AG04450 (cell line): ENCODE measurements around the gene SCGB1A1. TPM values are rescaled to one million over a fixed set of nuclear protein-coding genes. Genes with fewer than 3 reads are reported as not detected.
"Not testable (repeated sequence)": the region's sequence is repeated elsewhere in the genome, so short reads cannot be mapped to it uniquely, and the experiment has no call there.

Experiments
- CTCF ChIA-PET: fragments of 300-600, 350-600 bp; formaldehyde crosslinking; extraction: SDS; loops from one replicate; lab custom pipeline; 2022; ENCODE audit warnings: antibody characterized with exemption, inconsistent platforms; lab: Charles Lee
- POLR2A ChIA-PET: fragments of 350-600 bp; formaldehyde crosslinking; extraction: SDS; loops from one replicate; lab custom pipeline; 2021; ENCODE audit warnings: antibody characterized with exemption, inconsistent platforms; lab: Yijun Ruan, JAX
- DNase-seq: peaks from one replicate; pipeline ENCODE4 v3.0.0-alpha.2; 2011; ENCODE audit warnings: low read depth, low spot score
- H3K27ac ChIP-seq: one replicate; pipeline ENCODE4 v1.5.1; 2012; ENCODE audit warnings: low read depth, low read length, control low read depth
- H3K27me3 ChIP-seq: one replicate; pipeline ENCODE4 v1.6.0; 2012; ENCODE audit warnings: low read length; ENCODE audit not compliant: control insufficient read depth, insufficient read depth
- H3K4me3 ChIP-seq: 2 replicates; pipeline ENCODE4 v1.5.1; 2011; ENCODE audit warnings: mild to moderate bottlenecking, low read depth, low read length, control low read depth
- H3K9me3 ChIP-seq: 2 replicates; pipeline ENCODE4 v1.5.1; 2012; ENCODE audit warnings: low read length; ENCODE audit not compliant: control insufficient read depth, insufficient read depth
- CTCF ChIP-seq: IDR thresholded peaks from 2 replicates; pipeline ENCODE4 v1.5.1; 2011; ENCODE audit warnings: low read depth, low read length, control low read depth, inconsistent platforms
- polyA plus RNA-seq: library from polyadenylated mRNA; depleted of rRNA; stranded (reverse); fragments of >200 nt; gene quantifications from 2 replicates; pipeline ENCODE4 v1.2.3, GENCODE V29; 2011

Gene SCGB1A1
- polyA plus RNA-seq, 1 experiment = not detected

- H3K9me3 ChIP-seq = no peaks in the 10 kb centered on the region
- H3K27me3 ChIP-seq = no peaks in the 10 kb centered on the region
- peak overlapping the region; percentile 53 for H3K4me3 ChIP-seq
- CTCF ChIA-PET = interaction anchor here (0.6 to 3.2 kb wide), 9 partner anchors 10 to 692 kb away, joined by 3 to 24 read pairs (median 4); partner anchors contain the start of gene MYRF
- POLR2A ChIA-PET = interaction anchor here (0.5 to 1.9 kb wide), 11 partner anchors 9 to 397 kb away, joined by 3 to 9 read pairs (median 3); partner anchors contain the start of genes AHNAK, EEF1G and SCGB1A1
- DNase-seq = no peak
- TF ChIP-seq CTCF = no peak
- H3K27ac ChIP-seq = peak overlapping the region; percentile 87
Observed at GRCh38 chr11:62444835-62445234, 26.0 kb downstream of the SCGB1A1 start.

DNA sequence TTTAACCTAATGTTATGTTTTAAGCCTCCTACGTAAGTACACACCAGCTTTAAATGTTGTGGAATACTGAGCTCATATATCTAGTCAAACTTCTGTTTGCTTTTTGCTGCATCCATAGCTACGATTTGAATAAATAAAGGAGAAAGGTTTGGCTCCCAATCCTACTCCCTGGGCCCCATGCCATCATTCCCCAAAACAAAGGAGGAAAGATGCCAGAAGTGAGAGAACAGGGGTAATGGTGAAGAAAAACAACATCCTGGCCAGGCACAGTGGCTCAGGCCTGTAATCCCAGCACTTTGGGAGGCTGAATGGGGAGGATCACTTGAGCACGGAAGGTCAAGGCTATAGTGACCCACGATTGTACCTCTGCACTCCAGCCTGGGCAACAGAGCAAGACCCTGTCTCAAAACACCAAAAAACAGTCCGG is 26.5 kb downstream of the SCGB1A1 start:
- peak; percentile 56 for DNase-seq
- Histone ChIP-seq H3K4me3 (no peak overlapping the region), H3K27ac (peak overlapping the region; percentile 70), H3K9me3 (no peaks in the 10 kb centered on the region), H3K27me3 (no peaks in the 10 kb centered on the region)
- POLR2A ChIA-PET = interaction anchor here (0.5 to 1.9 kb wide), 8 partner anchors 9 to 396 kb away, joined by 3 to 5 read pairs (median 3); partner anchors contain the start of genes AHNAK, EEF1G and SCGB1A1
- CTCF ChIA-PET = interaction anchor here (0.6 to 3.2 kb wide), 7 partner anchors 11 to 114 kb away, joined by 3 to 24 read pairs (median 4); no protein-coding TSS in a partner anchor
- no peak for TF ChIP-seq CTCF

GRCh38 chr11:62446091-62446490 is 27.3 kb downstream of the SCGB1A1 start:
- Histone ChIP-seq H3K27me3 (no peaks in the 10 kb centered on the region), H3K9me3 (no peaks in the 10 kb centered on the region), H3K4me3 (no peak overlapping the region), H3K27ac (no peak overlapping the region)
- CTCF ChIA-PET = interaction anchor here (3.2 kb wide), 1 partner anchor 21 kb away, joined by 24 read pairs; no protein-coding TSS in a partner anchor
- DNase-seq = no peak
- POLR2A ChIA-PET = no interaction called here
- no peak for TF ChIP-seq CTCF

DNA sequence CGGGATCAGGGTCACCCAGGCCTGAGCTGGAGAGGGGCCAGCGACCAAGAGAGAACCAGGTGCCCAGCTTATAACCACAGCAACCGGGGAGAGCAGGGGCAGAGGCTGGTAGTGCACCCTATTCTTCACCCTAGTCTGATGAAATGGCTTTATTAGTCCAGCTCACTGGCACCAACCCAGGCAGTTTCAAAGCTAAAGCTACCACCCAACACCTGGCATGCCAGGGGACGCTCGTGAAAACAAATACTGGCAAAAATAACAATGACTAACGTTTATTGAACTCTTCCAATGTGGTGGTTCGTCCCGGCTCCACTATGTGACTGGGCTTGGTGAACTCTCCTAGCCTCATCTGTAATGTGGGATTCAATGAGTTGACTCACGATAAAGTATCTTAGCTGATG is 30.6 kb downstream of the SCGB1A1 start:
- POLR2A ChIA-PET = no interaction called here
- CTCF ChIA-PET = interaction anchor here (2.4 kb wide), 1 partner anchor 25 kb away, joined by 12 read pairs; no protein-coding TSS in a partner anchor
- no peak for DNase-seq
- Histone ChIP-seq H3K27me3 (no peaks in the 10 kb centered on the region), H3K27ac (no peak overlapping the region), H3K9me3 (no peaks in the 10 kb centered on the region), H3K4me3 (no peak overlapping the region)
- no peak for TF ChIP-seq CTCF

DNA sequence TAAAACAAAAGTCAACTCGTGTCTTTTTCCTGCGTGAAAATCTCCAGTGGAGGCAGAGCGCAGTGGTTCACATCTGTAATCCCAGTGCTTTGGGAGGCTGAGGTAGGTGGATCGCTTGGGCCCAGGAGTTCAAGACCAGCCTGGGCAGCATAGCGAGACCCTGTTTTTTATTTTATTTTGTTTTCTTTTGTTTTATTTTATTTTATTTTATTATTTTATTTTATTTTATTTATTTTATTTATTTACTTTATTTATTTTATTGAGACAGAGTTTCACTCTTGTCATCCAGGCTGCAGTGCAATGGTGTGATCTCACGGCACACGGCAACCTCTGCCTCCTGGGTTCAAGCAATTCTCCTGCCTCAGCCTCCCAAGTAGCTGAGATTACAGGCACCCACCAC is 31.1 kb downstream of the SCGB1A1 start:
- POLR2A ChIA-PET, DNase-seq: not testable (repeated sequence)
- CTCF ChIA-PET = interaction anchor here (0.9 to 2.4 kb wide), 2 partner anchors 10 to 25 kb away, joined by 3 to 12 read pairs; no protein-coding TSS in a partner anchor

More for the DNA sequence above, 31.1 kb downstream of the SCGB1A1 start:
- H3K4me3 ChIP-seq, H3K27me3 ChIP-seq, H3K27ac ChIP-seq, H3K9me3 ChIP-seq: not testable (repeated sequence)
